H1 (cell line): Measurements from ENCODE around the gene GBE1. TPM values are rescaled to one million over a fixed set of nuclear protein-coding genes. Genes with fewer than 3 reads are reported as not detected.

Experiments used
- NANOG ChIP-seq: IDR thresholded peaks from 2 replicates; pipeline ENCODE4 v1.6.1; 2011; ENCODE audit warnings: low read length, low read depth, mild to moderate bottlenecking, inconsistent platforms; ENCODE audit not compliant: insufficient read depth, poor library complexity, severe bottlenecking
- SIN3A ChIP-seq, 2 experiments: IDR thresholded peaks in 1 of 2; conservative IDR thresholded peaks in 1 of 2; 2 replicates each; pipeline ENCODE4 v1.6.1; 2011 to 2012; ENCODE audit warnings: low read length in 2 of 2, improper control_type of control experiment in 1 of 2, low read depth in 1 of 2, mild to moderate bottlenecking in 1 of 2
- SIRT6 ChIP-seq: IDR thresholded peaks from one replicate; pipeline ENCODE4 v1.7.1; 2012; ENCODE audit warnings: low read length, inconsistent platforms
- SIX5 ChIP-seq: IDR thresholded peaks from 2 replicates; pipeline ENCODE4 v1.6.1; 2011; ENCODE audit warnings: mild to moderate bottlenecking, low read depth, low read length
- SP4 ChIP-seq: IDR thresholded peaks from 2 replicates; pipeline ENCODE4 v1.6.1; 2012; ENCODE audit warnings: low read length, inconsistent platforms
- polyA plus RNA-seq, 7 experiments: library from polyadenylated mRNA; depleted of rRNA in 3 of 7; stranded (reverse) in 5 of 7; unstranded in 2 of 7; fragments of >200 nt in 5 of 7; fragments of 200-250 nt in 2 of 7; gene quantifications; 1 replicate in 5 of 7; 2 replicates in 1 of 7; 4 replicates in 1 of 7; pipeline versions ENCODE4 v1.2.1 to v1.2.3, GENCODE V29; 2011 to 2013; ENCODE audit warnings: missing spikeins in 2 of 7, mixed read lengths in 2 of 7
- total RNA-seq: library from RNA; stranded (reverse); fragmentation: NEBNext Ultra II Directional; extraction: Animal tissue kit (Norgen Biotek cat#: 25700); gene quantifications from 2 replicates; pipeline ENCODE4 v1.2.1, GENCODE V29; 2021

GBE1 gene
- total and polyA plus RNA-seq, 2 of the 8 experiments (the other 6 are each of a cell fraction or from before 2014, with no cell fraction given) = 3.3 to 7.3 TPM

- TF ChIP-seq SIX5 (no peak), SP4 (no peak), NANOG (no peak), SIN3A (conservative IDR thresholded peaks at IDR 0.05 in 1 of 2, IDR thresholded peaks at IDR 0.05 in 1 of 2; ENCODE audit: low read depth in 1 of 2, low read length in 2 of 2) (no peak), SIRT6 (no peak)
Observed at GRCh38 chr3:81740731-81741130, 20.7 kb downstream of the GBE1 start (continued).
